Measurements from ENCODE around the gene SEMA4B.
A peak's percentile ranks its signal among the peaks of the same experiment; 100 is the strongest.

Gene SEMA4B

GRCh38 chr15:90225047-90225446 lies 23.9 kb downstream of the SEMA4B start:
- no peak overlapping the region for H3K4me3 Mint-ChIP-seq
- peaks cover 1% of the 10 kb centered on the region for H3K36me3 Mint-ChIP-seq
- no peak overlapping the region for H3K27ac Mint-ChIP-seq
- peaks cover 11% of the 10 kb centered on the region for H3K4me1 Mint-ChIP-seq (ENCODE audit: low read depth)
- H3K9me3 Mint-ChIP-seq (ENCODE audit: low read depth) = no peaks in the 10 kb centered on the region
- no peaks in the 10 kb centered on the region for H3K27me3 Mint-ChIP-seq

GRCh38 chr15:90225504-90226234 lies 24.5 kb downstream of the SEMA4B start:
- Mint-ChIP-seq H3K27ac (no peak overlapping the region), H3K27me3 (no peaks in the 10 kb centered on the region), H3K9me3 (ENCODE audit: low read depth) (no peaks in the 10 kb centered on the region), H3K4me1 (ENCODE audit: low read depth) (peaks cover 17% of the 10 kb centered on the region), H3K4me3 (no peak overlapping the region), H3K36me3 (peaks cover 2% of the 10 kb centered on the region)

- no peak overlapping the region for H3K4me3 Mint-ChIP-seq
- peaks cover 9% of the 10 kb centered on the region for H3K36me3 Mint-ChIP-seq
- H3K27me3 Mint-ChIP-seq = no peaks in the 10 kb centered on the region
- H3K4me1 Mint-ChIP-seq (ENCODE audit: low read depth) = peaks cover 34% of the 10 kb centered on the region
- H3K9me3 Mint-ChIP-seq (ENCODE audit: low read depth) = no peaks in the 10 kb centered on the region
- H3K27ac Mint-ChIP-seq = no peak overlapping the region
These were observed 26.2 kb downstream of the SEMA4B start for GRCh38 chr15:90227336-90227735.

GRCh38 chr15:90227816-90228772 lies 27.0 kb downstream of the SEMA4B start:
- H3K9me3 Mint-ChIP-seq (ENCODE audit: low read depth) = no peaks in the 10 kb centered on the region

DNA sequence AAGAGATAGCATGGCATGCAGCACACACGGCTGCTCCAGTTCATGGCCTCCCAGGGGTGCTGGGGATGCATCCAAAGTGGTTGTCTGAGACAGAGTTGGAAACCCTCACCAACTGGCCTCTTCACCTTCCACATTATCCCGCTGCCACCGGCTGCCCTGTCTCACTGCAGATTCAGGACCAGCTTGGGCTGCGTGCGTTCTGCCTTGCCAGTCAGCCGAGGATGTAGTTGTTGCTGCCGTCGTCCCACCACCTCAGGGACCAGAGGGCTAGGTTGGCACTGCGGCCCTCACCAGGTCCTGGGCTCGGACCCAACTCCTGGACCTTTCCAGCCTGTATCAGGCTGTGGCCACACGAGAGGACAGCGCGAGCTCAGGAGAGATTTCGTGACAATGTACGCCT lies 27.8 kb downstream of the SEMA4B start:
- Mint-ChIP-seq H3K36me3 (peaks cover 11% of the 10 kb centered on the region), H3K4me1 (ENCODE audit: low read depth) (peaks cover 39% of the 10 kb centered on the region), H3K4me3 (no peak overlapping the region), H3K27me3 (no peaks in the 10 kb centered on the region), H3K27ac (peak overlapping the region; percentile 80), H3K9me3 (ENCODE audit: low read depth) (no peaks in the 10 kb centered on the region)

More at GRCh38 chr15:90227816-90228772, 27.0 kb downstream of the SEMA4B start:
- Mint-ChIP-seq H3K27me3 (no peaks in the 10 kb centered on the region), H3K36me3 (peaks cover 11% of the 10 kb centered on the region), H3K27ac (no peak overlapping the region), H3K4me1 (ENCODE audit: low read depth) (peaks cover 39% of the 10 kb centered on the region), H3K4me3 (no peak overlapping the region)

DNA sequence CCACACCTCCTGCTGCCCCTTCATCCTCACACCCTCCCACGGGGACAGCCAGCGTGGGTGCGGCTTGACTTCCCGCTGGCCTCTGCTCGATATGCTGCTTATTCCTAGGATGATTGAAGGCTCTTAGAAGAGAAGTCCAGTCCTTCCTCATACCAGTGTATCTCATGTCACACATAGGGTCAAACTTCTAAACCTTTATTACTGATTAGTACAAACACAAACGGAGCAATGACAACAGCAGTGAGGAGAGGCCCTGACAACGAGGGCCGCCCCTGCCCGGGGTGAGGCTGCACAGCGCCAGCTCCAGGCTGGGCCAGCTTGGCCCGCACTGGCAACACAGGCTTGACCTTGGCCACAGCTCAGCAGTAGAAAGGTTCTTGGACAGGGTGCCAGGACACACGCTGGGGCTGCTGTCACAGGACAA lies 29.0 kb downstream of the SEMA4B start:
- Mint-ChIP-seq H3K27ac (peak overlapping the region; percentile 80), H3K9me3 (ENCODE audit: low read depth) (no peaks in the 10 kb centered on the region), H3K4me3 (peak overlapping the region; percentile 99), H3K36me3 (peaks cover 11% of the 10 kb centered on the region), H3K4me1 (ENCODE audit: low read depth) (peaks cover 46% of the 10 kb centered on the region), H3K27me3 (no peaks in the 10 kb centered on the region)

DNA sequence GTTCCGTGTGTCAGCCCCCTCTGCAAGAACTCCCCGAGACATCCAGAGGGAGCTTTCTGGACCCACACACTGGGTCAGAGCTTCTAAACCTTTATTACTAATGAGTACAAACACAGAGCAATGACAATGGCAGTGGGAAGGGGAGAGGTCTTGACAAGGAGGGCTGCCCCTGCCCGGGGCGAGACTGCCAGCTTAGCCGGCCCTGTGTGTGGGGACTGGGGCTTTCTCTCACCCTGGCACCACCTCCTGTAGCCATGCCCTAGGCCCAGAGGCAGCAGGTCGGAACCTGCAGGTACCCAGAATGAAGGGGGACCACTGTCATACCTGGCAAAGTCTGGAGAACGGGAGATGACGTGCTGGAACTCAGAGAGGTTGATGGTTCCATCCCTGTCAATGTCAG lies 29.5 kb downstream of the SEMA4B start:
- Mint-ChIP-seq H3K27me3 (no peaks in the 10 kb centered on the region), H3K27ac (peak overlapping the region; percentile 95), H3K4me1 (ENCODE audit: low read depth) (peaks cover 47% of the 10 kb centered on the region), H3K36me3 (peaks cover 11% of the 10 kb centered on the region), H3K9me3 (ENCODE audit: low read depth) (no peaks in the 10 kb centered on the region), H3K4me3 (peak overlapping the region; percentile 99)

- Mint-ChIP-seq H3K4me3 (peak overlapping the region; percentile 99), H3K9me3 (ENCODE audit: low read depth) (no peaks in the 10 kb centered on the region), H3K27ac (peak overlapping the region; percentile 95), H3K36me3 (peaks cover 11% of the 10 kb centered on the region), H3K4me1 (ENCODE audit: low read depth) (peaks cover 47% of the 10 kb centered on the region), H3K27me3 (no peaks in the 10 kb centered on the region)
These were observed 30.2 kb downstream of the SEMA4B start for GRCh38 chr15:90231028-90232017.

- H3K4me1 Mint-ChIP-seq (ENCODE audit: low read depth) = peaks cover 47% of the 10 kb centered on the region
- peaks cover 11% of the 10 kb centered on the region for H3K36me3 Mint-ChIP-seq
- no peaks in the 10 kb centered on the region for H3K27me3 Mint-ChIP-seq
These were observed 31.1 kb downstream of the SEMA4B start for GRCh38 chr15:90232196-90232595.

DNA sequence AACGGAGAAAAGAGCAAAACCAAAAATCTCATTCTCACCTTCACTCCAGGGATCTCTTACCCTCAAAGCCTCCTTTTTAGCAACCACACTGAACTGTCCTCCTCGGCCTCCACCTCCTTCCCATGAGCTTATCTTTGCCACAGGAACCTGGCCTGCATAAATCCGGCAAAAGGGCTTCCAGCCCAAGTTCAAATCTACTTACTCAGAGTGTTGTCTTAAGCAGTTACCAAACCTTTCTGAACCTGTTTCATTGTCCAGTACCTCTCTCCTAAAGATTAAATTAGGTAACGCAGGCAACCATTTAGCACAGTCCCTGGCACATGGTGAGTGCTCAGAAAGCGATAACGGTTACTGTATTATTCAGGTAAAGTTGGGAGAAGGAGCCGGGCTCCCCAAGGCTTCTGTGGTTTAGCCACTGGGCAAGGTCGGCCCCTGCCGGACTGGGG lies 31.8 kb downstream of the SEMA4B start:
- Mint-ChIP-seq H3K36me3 (peaks cover 11% of the 10 kb centered on the region), H3K27me3 (no peaks in the 10 kb centered on the region), H3K4me3 (peak overlapping the region; percentile 99), H3K27ac (peak overlapping the region; percentile 95), H3K4me1 (ENCODE audit: low read depth) (peaks cover 47% of the 10 kb centered on the region), H3K9me3 (ENCODE audit: low read depth) (no peaks in the 10 kb centered on the region)

More at GRCh38 chr15:90232196-90232595, 31.1 kb downstream of the SEMA4B start:
- Mint-ChIP-seq H3K27ac (peak overlapping the region; percentile 95), H3K9me3 (ENCODE audit: low read depth) (no peaks in the 10 kb centered on the region), H3K4me3 (peak overlapping the region; percentile 99)

- peaks cover 14% of the 10 kb centered on the region for H3K36me3 Mint-ChIP-seq
- H3K9me3 Mint-ChIP-seq (ENCODE audit: low read depth) = no peaks in the 10 kb centered on the region
- H3K4me1 Mint-ChIP-seq (ENCODE audit: low read depth) = peaks cover 51% of the 10 kb centered on the region
- H3K4me3 Mint-ChIP-seq = peak within 1 kb of the TSS; percentile 99
- H3K27me3 Mint-ChIP-seq = no peaks in the 10 kb centered on the region
- peak within 1 kb of the TSS; percentile 95 for H3K27ac Mint-ChIP-seq
These were observed 32.4 kb downstream of the SEMA4B start, which contains the start of gene CIB1 for GRCh38 chr15:90233387-90234095. TSS of gene CIB1 (minus strand) at chr15:90233941. CDS start at chr15:90233885, 56 bp downstream.

DNA sequence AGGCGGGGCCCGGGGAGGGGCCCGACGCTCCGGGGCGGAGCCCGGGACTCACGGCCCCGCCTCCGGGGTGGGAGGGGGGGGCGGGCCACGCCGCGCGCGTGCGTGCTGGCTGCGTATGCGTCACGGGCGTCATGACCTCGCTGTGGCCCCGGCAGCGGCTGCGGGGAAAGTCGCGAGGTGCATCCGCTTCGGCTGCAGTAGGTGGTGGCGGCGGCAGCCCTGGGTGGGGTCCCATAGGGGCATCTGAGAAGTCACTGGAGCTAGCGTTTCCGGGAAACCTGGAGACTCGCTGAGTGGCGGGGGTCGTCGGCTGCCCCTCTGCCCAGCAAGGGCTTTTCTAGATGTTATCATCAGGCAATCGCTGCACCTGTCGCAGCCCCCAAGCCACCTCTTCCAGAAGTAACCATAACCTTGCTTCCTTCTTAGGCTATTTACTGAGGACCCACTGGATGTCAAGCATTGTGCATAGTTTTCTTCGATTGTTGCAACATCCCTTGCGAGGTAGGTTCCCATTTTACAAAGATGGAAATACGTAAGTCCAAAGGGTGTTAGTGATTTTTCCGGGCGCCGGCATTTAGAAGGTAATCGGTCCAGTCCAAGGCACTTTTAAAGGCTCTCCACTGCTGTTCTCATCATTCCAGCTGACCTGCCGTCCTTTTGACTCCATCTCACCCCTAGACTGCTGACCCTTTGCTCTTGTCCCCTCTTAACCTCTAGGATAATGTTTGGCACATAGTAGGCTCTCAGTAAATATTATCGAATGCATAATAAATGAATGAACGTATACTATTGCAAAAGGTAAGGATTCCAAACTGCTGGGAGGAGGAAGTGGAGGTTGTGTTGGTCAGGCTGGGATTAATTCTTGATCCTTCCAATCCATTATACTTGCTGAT lies 33.2 kb downstream of the SEMA4B start, which contains the start of gene GDPGP1:
GDPGP1 (plus strand) TSS at position 114 of the 893 bp plus-strand sequence. CDS start 6,700 bp downstream, outside the sequence.
- Mint-ChIP-seq H3K27me3 (no peaks in the 10 kb centered on the region), H3K36me3 (peaks cover 14% of the 10 kb centered on the region), H3K4me1 (ENCODE audit: low read depth) (peaks cover 48% of the 10 kb centered on the region), H3K27ac (peak within 1 kb of the TSS; percentile 95), H3K4me3 (peak within 1 kb of the TSS; percentile 99), H3K9me3 (ENCODE audit: low read depth) (no peaks in the 10 kb centered on the region)

- Mint-ChIP-seq H3K9me3 (ENCODE audit: low read depth) (no peaks in the 10 kb centered on the region), H3K36me3 (peaks cover 4% of the 10 kb centered on the region), H3K27me3 (no peaks in the 10 kb centered on the region), H3K27ac (peak overlapping the region; percentile 29), H3K4me1 (ENCODE audit: low read depth) (peaks cover 14% of the 10 kb centered on the region), H3K4me3 (no peak overlapping the region)
These were observed 38.2 kb downstream of the SEMA4B start for GRCh38 chr15:90239371-90239770.

Measured in activated naive CD8-positive, alpha-beta T cell (primary cell).